Measurements from ENCODE around the gene TNS3. TPM values are rescaled to one million over a fixed set of nuclear protein-coding genes. Genes with fewer than 3 reads are reported as not detected.

TNS3 gene
- total and polyA plus RNA-seq, 5 donors from 2014 or later: 1.4 TPM; not detected in 4

GRCh38 chr7:47493976-47494911, 87.7 kb downstream of the TNS3 start:
- ATAC-seq (ENCODE audit: low read depth in 2 of 2): no peak
- H3K4me1 Mint-ChIP-seq: peaks cover 0 to 3% (median 0%) of the 10 kb centered on the region in 4 donors
- Histone ChIP-seq H3K4me1 (ENCODE audit: control insufficient read depth, insufficient read depth, low read length, poor library complexity, severe bottlenecking) (no peaks in the 10 kb centered on the region), H3K4me3 (ENCODE audit: low read depth, low read length) (no peak overlapping the region), H3K27me3 (ENCODE audit: control insufficient read depth, insufficient read depth, low read length) (no peaks in the 10 kb centered on the region), H3K36me3 (ENCODE audit: control insufficient read depth, insufficient read depth, low read length) (no peaks in the 10 kb centered on the region), H3K27ac (ENCODE audit: insufficient read depth, low read length, poor library complexity, severe bottlenecking) (no peak overlapping the region), H3K9me3 (ENCODE audit: control insufficient read depth in 2 of 2, low read length in 2 of 2) (no peaks in the 10 kb centered on the region)
- peaks cover 4% of the 10 kb centered on the region for H3K27me3 Mint-ChIP-seq
- no peaks in the 10 kb centered on the region for H3K36me3 Mint-ChIP-seq
- DNase-seq: no peak
- no peak overlapping the region for H3K27ac Mint-ChIP-seq
- H3K9me3 Mint-ChIP-seq: peaks cover 0 to 4% (median 0%) of the 10 kb centered on the region in 7 donors
- H3K4me3 Mint-ChIP-seq: no peak overlapping the region

- Mint-ChIP-seq H3K4me3 (no peak overlapping the region), H3K27me3 (peaks cover 4% of the 10 kb centered on the region), H3K9me3 (peaks cover 0 to 3% (median 0%) of the 10 kb centered on the region in 7 donors), H3K27ac (no peak overlapping the region), H3K36me3 (no peaks in the 10 kb centered on the region), H3K4me1 (peaks cover 0 to 3% (median 0%) of the 10 kb centered on the region in 4 donors)
- H3K4me1 ChIP-seq (ENCODE audit: control insufficient read depth, insufficient read depth, low read length, poor library complexity, severe bottlenecking): no peaks in the 10 kb centered on the region
- H3K36me3 ChIP-seq (ENCODE audit: control insufficient read depth, insufficient read depth, low read length): no peaks in the 10 kb centered on the region
- no peak for DNase-seq
- H3K27ac ChIP-seq (ENCODE audit: insufficient read depth, low read length, poor library complexity, severe bottlenecking): no peak overlapping the region
- H3K27me3 ChIP-seq (ENCODE audit: control insufficient read depth, insufficient read depth, low read length): no peaks in the 10 kb centered on the region
- no peak overlapping the region for H3K4me3 ChIP-seq (ENCODE audit: low read depth, low read length)
- H3K9me3 ChIP-seq (ENCODE audit: control insufficient read depth in 2 of 2, low read length in 2 of 2): no peaks in the 10 kb centered on the region
- no peak for ATAC-seq (ENCODE audit: low read depth in 2 of 2)
Measured at GRCh38 chr7:47492716-47493325, 89.1 kb downstream of the TNS3 start.

GRCh38 chr7:47490501-47491265, 91.2 kb downstream of the TNS3 start:
- H3K9me3 Mint-ChIP-seq: peaks cover 0 to 3% (median 0%) of the 10 kb centered on the region in 7 donors
- H3K36me3 ChIP-seq (ENCODE audit: control insufficient read depth, insufficient read depth, low read length): no peaks in the 10 kb centered on the region
- H3K27ac Mint-ChIP-seq: no peak overlapping the region
- ATAC-seq (ENCODE audit: low read depth in 2 of 2) (no peak), DNase-seq (no peak)
- no peaks in the 10 kb centered on the region for H3K9me3 ChIP-seq (ENCODE audit: control insufficient read depth in 2 of 2, low read length in 2 of 2)
- H3K27me3 Mint-ChIP-seq: peaks cover 4% of the 10 kb centered on the region
- no peaks in the 10 kb centered on the region for H3K27me3 ChIP-seq (ENCODE audit: control insufficient read depth, insufficient read depth, low read length)
- H3K4me3 ChIP-seq (ENCODE audit: low read depth, low read length): no peak overlapping the region
- H3K36me3 Mint-ChIP-seq: no peaks in the 10 kb centered on the region
- no peak overlapping the region for H3K4me3 Mint-ChIP-seq
- no peaks in the 10 kb centered on the region for H3K4me1 ChIP-seq (ENCODE audit: control insufficient read depth, insufficient read depth, low read length, poor library complexity, severe bottlenecking)
- H3K4me1 Mint-ChIP-seq: no peaks in the 10 kb centered on the region
- no peak overlapping the region for H3K27ac ChIP-seq (ENCODE audit: insufficient read depth, low read length, poor library complexity, severe bottlenecking)

GRCh38 chr7:47489624-47490023, 92.3 kb downstream of the TNS3 start:
- Mint-ChIP-seq H3K36me3 (no peaks in the 10 kb centered on the region), H3K9me3 (peaks cover 0 to 3% (median 0%) of the 10 kb centered on the region in 7 donors), H3K27ac (no peak overlapping the region), H3K27me3 (no peaks in the 10 kb centered on the region), H3K4me3 (no peak overlapping the region), H3K4me1 (no peaks in the 10 kb centered on the region)
- Histone ChIP-seq H3K4me3 (ENCODE audit: low read depth, low read length) (no peak overlapping the region), H3K9me3 (ENCODE audit: control insufficient read depth in 2 of 2, low read length in 2 of 2) (no peaks in the 10 kb centered on the region), H3K4me1 (ENCODE audit: control insufficient read depth, insufficient read depth, low read length, poor library complexity, severe bottlenecking) (no peaks in the 10 kb centered on the region), H3K27me3 (ENCODE audit: control insufficient read depth, insufficient read depth, low read length) (no peaks in the 10 kb centered on the region), H3K36me3 (ENCODE audit: control insufficient read depth, insufficient read depth, low read length) (no peaks in the 10 kb centered on the region), H3K27ac (ENCODE audit: insufficient read depth, low read length, poor library complexity, severe bottlenecking) (no peak overlapping the region)
- no peak for ATAC-seq (ENCODE audit: low read depth in 2 of 2)
- DNase-seq: no peak

- Histone ChIP-seq H3K27me3 (ENCODE audit: control insufficient read depth, insufficient read depth, low read length) (no peaks in the 10 kb centered on the region), H3K4me1 (ENCODE audit: control insufficient read depth, insufficient read depth, low read length, poor library complexity, severe bottlenecking) (no peaks in the 10 kb centered on the region), H3K9me3 (ENCODE audit: control insufficient read depth in 2 of 2, low read length in 2 of 2) (no peaks in the 10 kb centered on the region), H3K27ac (ENCODE audit: insufficient read depth, low read length, poor library complexity, severe bottlenecking) (no peak overlapping the region), H3K36me3 (ENCODE audit: control insufficient read depth, insufficient read depth, low read length) (no peaks in the 10 kb centered on the region), H3K4me3 (ENCODE audit: low read depth, low read length) (no peak overlapping the region)
- ATAC-seq (ENCODE audit: low read depth in 2 of 2) (no peak), DNase-seq (no peak)
- Mint-ChIP-seq H3K4me1 (no peaks in the 10 kb centered on the region), H3K27me3 (no peaks in the 10 kb centered on the region), H3K9me3 (peaks cover 0 to 3% (median 0%) of the 10 kb centered on the region in 7 donors), H3K36me3 (no peaks in the 10 kb centered on the region), H3K4me3 (no peak overlapping the region), H3K27ac (no peak overlapping the region)
Measured at GRCh38 chr7:47488969-47489342, 93.0 kb downstream of the TNS3 start.

- no peaks in the 10 kb centered on the region for H3K9me3 ChIP-seq (ENCODE audit: control insufficient read depth in 2 of 2, low read length in 2 of 2)
- H3K9me3 Mint-ChIP-seq: peaks cover 0 to 3% (median 0%) of the 10 kb centered on the region in 7 donors
- no peaks in the 10 kb centered on the region for H3K4me1 ChIP-seq (ENCODE audit: control insufficient read depth, insufficient read depth, low read length, poor library complexity, severe bottlenecking)
- no peaks in the 10 kb centered on the region for H3K27me3 ChIP-seq (ENCODE audit: control insufficient read depth, insufficient read depth, low read length)
- H3K27ac Mint-ChIP-seq: no peak overlapping the region
- H3K4me1 Mint-ChIP-seq: no peaks in the 10 kb centered on the region
- no peak for ATAC-seq (ENCODE audit: low read depth in 2 of 2)
- no peaks in the 10 kb centered on the region for H3K27me3 Mint-ChIP-seq
- no peak overlapping the region for H3K4me3 ChIP-seq (ENCODE audit: low read depth, low read length)
- DNase-seq: no peak
- H3K36me3 ChIP-seq (ENCODE audit: control insufficient read depth, insufficient read depth, low read length): no peaks in the 10 kb centered on the region
- H3K27ac ChIP-seq (ENCODE audit: insufficient read depth, low read length, poor library complexity, severe bottlenecking): no peak overlapping the region
- H3K36me3 Mint-ChIP-seq: no peaks in the 10 kb centered on the region
- no peak overlapping the region for H3K4me3 Mint-ChIP-seq
Measured at GRCh38 chr7:47488201-47488968, 93.5 kb downstream of the TNS3 start.

Data from CD4-positive, CD25-positive, alpha-beta regulatory T cell (primary cell).